ENCODE results near the gene CCNA2.

DNA sequence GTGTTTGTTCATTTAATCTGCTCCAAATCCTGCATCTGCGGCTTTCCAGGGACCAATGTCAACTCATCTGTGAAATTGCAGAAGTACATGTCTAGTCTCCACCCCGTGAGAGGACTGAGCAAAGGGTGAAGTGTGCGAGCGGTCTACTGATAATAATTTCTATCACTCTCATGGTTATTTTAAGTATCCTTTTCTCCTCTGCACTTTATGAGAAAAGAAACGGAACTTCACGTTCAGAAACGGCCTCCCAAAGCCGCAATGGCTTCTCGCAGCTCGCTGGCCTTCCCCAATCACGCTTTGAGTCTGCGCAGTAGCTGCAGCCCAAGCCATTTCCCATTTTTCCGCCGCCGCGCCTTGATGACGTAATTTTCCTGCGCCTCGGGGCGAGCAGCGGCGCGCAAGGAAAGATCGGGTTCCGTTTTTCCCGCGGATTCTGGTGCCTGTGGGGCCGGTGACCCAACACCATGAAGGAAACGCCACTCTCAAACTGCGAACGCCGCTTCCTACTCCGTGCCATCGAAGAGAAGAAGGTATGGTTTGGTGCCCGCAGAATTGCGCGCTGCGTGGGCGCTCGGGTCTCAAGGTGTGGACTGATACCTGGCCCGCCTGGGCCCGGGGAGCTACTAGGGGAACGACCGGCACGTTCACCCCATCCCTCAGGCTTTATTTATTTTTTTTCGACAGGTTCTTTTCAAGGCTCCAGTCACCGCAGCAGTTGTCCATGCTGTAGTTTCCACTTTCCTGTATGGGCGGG, 22.5 kb downstream of the CCNA2 start, which contains the start of gene EXOSC9:
- no peak for TF ChIP-seq EZH2 (IDR thresholded peaks at IDR 0.05; ENCODE audit: insufficient read depth, low read length)
- TF ChIP-seq, protein P1, sequence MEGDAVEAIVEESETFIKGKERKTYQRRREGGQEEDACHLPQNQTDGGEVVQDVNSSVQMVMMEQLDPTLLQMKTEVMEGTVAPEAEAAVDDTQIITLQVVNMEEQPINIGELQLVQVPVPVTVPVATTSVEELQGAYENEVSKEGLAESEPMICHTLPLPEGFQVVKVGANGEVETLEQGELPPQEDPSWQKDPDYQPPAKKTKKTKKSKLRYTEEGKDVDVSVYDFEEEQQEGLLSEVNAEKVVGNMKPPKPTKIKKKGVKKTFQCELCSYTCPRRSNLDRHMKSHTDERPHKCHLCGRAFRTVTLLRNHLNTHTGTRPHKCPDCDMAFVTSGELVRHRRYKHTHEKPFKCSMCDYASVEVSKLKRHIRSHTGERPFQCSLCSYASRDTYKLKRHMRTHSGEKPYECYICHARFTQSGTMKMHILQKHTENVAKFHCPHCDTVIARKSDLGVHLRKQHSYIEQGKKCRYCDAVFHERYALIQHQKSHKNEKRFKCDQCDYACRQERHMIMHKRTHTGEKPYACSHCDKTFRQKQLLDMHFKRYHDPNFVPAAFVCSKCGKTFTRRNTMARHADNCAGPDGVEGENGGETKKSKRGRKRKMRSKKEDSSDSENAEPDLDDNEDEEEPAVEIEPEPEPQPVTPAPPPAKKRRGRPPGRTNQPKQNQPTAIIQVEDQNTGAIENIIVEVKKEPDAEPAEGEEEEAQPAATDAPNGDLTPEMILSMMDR (IDR thresholded peaks at IDR 0.05; ENCODE audit: insufficient read depth, low read depth, low read length), result no peak
